Measurements from ENCODE around the gene ABHD12B.
"Not testable (repeated sequence)": the region's sequence is repeated elsewhere in the genome, so short reads cannot be mapped to it uniquely, and the experiment has no call there.

Gene ABHD12B

DNA sequence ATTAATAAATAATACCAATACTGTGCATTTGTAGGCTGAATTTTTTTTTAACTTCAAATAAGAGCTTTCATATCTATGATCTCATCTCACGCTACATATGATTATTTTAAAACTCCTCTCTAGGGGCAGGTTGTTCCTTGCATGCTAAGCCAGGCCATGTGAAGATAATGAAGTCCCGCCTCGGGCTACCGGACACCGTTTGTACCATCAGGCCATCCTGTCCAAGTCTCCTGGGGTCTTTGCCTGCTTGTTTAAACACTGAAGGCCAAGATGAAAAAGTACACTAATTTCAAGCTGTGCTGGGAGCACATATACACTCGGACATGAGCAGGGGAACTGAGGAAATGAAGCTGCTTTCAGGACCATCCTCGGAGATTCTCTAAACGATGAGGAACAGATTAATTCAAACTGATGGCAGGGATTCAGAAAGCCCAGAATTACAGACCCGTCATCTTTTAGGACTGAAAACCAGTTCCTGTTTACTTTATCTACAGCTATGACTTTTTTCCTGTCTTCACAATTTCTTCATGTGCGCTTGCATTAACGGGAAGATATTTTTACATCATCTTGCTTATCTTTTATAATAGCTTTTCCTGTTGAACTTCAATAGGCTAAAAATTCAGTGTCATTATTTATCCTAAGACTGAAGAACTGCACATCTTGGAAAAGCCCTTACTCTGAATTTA is 6.3 kb upstream of the ABHD12B start:
- Histone ChIP-seq H3K9me3 (ENCODE audit: control insufficient read depth, low read depth, low read length) (no peaks in the 10 kb centered on the region), H3K27ac (ENCODE audit: low read length) (no peak overlapping the region), H3K9ac (ENCODE audit: low read length) (no peak overlapping the region)

DNA sequence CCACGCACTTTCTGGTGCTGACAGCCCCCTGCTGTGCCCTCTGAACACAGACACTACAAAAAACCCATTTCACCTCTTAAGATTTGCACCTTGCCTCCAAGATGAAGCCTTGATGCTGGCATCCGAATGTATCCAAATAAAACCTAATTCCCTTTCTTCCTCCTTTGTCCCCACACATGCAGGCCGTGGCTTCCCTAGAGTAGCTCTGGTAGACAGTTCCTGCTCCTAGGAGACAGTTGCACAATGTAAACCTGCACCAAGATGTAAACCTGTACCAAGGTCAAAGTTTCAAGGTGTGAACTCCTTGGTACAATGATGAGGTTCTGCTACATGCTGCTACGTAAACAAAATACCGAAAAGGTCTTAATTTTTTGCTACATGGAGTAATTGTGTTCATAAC is 625 bp upstream of the ABHD12B start:
- peaks cover 44% of the 10 kb centered on the region for H3K27me3 ChIP-seq (ENCODE audit: control insufficient read depth, insufficient read depth, low read length)
- no peak overlapping the region for H3K4me3 ChIP-seq (ENCODE audit: low read length)
- H3K36me3 ChIP-seq (ENCODE audit: control insufficient read depth, low read depth, low read length) = no peaks in the 10 kb centered on the region
- H3K27ac ChIP-seq (ENCODE audit: low read length) = no peak overlapping the region
- no peaks in the 10 kb centered on the region for H3K9me3 ChIP-seq (ENCODE audit: control insufficient read depth, low read depth, low read length)
- H3K9ac ChIP-seq (ENCODE audit: low read length) = no peak overlapping the region
- peaks cover 10% of the 10 kb centered on the region for H3K4me1 ChIP-seq (ENCODE audit: control insufficient read depth, low read depth, low read length)

More for the DNA sequence above, 6.3 kb upstream of the ABHD12B start:
- H3K4me1 ChIP-seq (ENCODE audit: control insufficient read depth, low read depth, low read length) = peaks cover 9% of the 10 kb centered on the region
- no peaks in the 10 kb centered on the region for H3K36me3 ChIP-seq (ENCODE audit: control insufficient read depth, low read depth, low read length)
- peaks cover 4% of the 10 kb centered on the region for H3K27me3 ChIP-seq (ENCODE audit: control insufficient read depth, insufficient read depth, low read length)
- H3K4me3 ChIP-seq (ENCODE audit: low read length) = no peak overlapping the region

DNA sequence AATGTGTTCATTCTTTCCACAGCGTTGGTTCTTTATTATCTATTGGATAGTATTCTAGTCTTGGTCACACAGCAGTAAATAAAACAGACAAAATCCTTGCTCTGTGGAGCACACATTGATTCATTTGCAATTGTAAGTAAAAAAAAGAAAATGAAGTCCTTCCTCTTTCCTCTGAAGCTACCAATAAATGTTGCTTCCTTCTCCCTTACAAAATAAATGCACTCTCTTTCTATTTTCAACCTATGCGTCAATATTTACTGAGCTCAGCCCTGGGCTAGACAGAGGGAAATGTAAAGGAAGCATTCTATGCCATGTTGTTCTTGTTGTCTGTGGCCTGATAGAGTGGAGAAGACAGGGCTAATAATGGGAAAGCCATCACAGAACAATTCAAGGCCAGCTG is 2.9 kb downstream of the ABHD12B start:
- Histone ChIP-seq H3K9me3 (ENCODE audit: control insufficient read depth, low read depth, low read length) (no peaks in the 10 kb centered on the region), H3K27ac (ENCODE audit: low read length) (no peak overlapping the region), H3K4me3 (ENCODE audit: low read length) (no peak overlapping the region), H3K9ac (ENCODE audit: low read length) (no peak overlapping the region), H3K27me3 (ENCODE audit: control insufficient read depth, insufficient read depth, low read length) (peaks cover 44% of the 10 kb centered on the region), H3K36me3 (ENCODE audit: control insufficient read depth, low read depth, low read length) (no peaks in the 10 kb centered on the region), H3K4me1 (ENCODE audit: control insufficient read depth, low read depth, low read length) (peaks cover 10% of the 10 kb centered on the region)

DNA sequence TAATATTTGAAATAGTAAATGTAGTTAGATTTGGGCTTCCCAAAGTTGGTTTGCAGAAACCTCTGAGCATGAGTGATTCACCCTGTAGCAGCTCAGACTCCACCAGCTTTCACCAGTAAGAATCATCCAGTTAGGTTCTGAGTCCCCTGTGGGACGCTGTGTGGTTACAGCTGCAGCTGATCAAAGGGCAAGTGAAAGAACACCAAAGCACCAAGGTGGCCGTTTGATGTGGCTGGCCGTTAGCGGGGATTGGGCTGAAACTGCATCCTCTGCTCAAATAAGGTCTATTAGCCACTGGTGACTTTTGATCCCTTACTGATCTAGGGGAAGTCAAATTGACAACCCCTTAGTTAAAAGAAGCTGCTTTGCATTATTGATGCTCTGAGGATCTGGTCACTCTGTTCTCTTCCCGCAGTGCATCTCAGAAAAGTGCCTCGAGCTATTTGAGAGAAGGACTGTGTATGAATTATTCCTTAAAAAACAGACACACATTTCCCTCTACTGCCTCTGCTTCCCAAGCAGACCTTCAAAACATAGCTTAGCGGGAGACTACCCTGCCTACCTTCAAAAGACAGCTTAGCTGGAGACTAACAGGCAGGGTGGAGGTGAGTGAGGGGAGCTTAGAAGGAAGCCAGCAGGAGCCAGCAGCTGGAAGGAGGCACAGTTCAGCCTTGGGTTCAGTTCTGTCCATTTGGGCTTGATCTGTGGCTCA is 3.7 kb downstream of the ABHD12B start:
- Histone ChIP-seq H3K27me3 (ENCODE audit: control insufficient read depth, insufficient read depth, low read length) (peaks cover 40% of the 10 kb centered on the region), H3K9ac (ENCODE audit: low read length) (no peak overlapping the region)

GRCh38 chr14:50882932-50883826 is 11.3 kb downstream of the ABHD12B start:
- Histone ChIP-seq H3K4me3 (ENCODE audit: low read length) (no peak overlapping the region), H3K4me1 (ENCODE audit: control insufficient read depth, low read depth, low read length) (peaks cover 4% of the 10 kb centered on the region), H3K27ac (ENCODE audit: low read length) (no peak overlapping the region), H3K9ac (ENCODE audit: low read length) (no peak overlapping the region), H3K36me3 (ENCODE audit: control insufficient read depth, low read depth, low read length) (no peaks in the 10 kb centered on the region), H3K27me3 (ENCODE audit: control insufficient read depth, insufficient read depth, low read length) (no peaks in the 10 kb centered on the region), H3K9me3 (ENCODE audit: control insufficient read depth, low read depth, low read length) (no peaks in the 10 kb centered on the region)

More for the DNA sequence above, 3.7 kb downstream of the ABHD12B start:
- Histone ChIP-seq H3K9me3 (ENCODE audit: control insufficient read depth, low read depth, low read length) (no peaks in the 10 kb centered on the region), H3K4me1 (ENCODE audit: control insufficient read depth, low read depth, low read length) (peaks cover 10% of the 10 kb centered on the region), H3K27ac (ENCODE audit: low read length) (no peak overlapping the region), H3K4me3 (ENCODE audit: low read length) (no peak overlapping the region), H3K36me3 (ENCODE audit: control insufficient read depth, low read depth, low read length) (no peaks in the 10 kb centered on the region)

- H3K9me3 ChIP-seq (ENCODE audit: control insufficient read depth, low read depth, low read length) = no peaks in the 10 kb centered on the region
- no peaks in the 10 kb centered on the region for H3K27me3 ChIP-seq (ENCODE audit: control insufficient read depth, insufficient read depth, low read length)
- no peak overlapping the region for H3K27ac ChIP-seq (ENCODE audit: low read length)
- H3K36me3 ChIP-seq (ENCODE audit: control insufficient read depth, low read depth, low read length) = no peaks in the 10 kb centered on the region
- H3K9ac ChIP-seq (ENCODE audit: low read length) = no peak overlapping the region
- H3K4me3 ChIP-seq (ENCODE audit: low read length) = no peak overlapping the region
- peaks cover 4% of the 10 kb centered on the region for H3K4me1 ChIP-seq (ENCODE audit: control insufficient read depth, low read depth, low read length)
These were observed 12.0 kb downstream of the ABHD12B start for GRCh38 chr14:50883827-50884197.

- Histone ChIP-seq H3K27ac (ENCODE audit: low read length) (no peak overlapping the region), H3K27me3 (ENCODE audit: control insufficient read depth, insufficient read depth, low read length) (no peaks in the 10 kb centered on the region), H3K36me3 (ENCODE audit: control insufficient read depth, low read depth, low read length) (no peaks in the 10 kb centered on the region), H3K4me3 (ENCODE audit: low read length) (no peak overlapping the region), H3K9me3 (ENCODE audit: control insufficient read depth, low read depth, low read length) (no peaks in the 10 kb centered on the region), H3K4me1 (ENCODE audit: control insufficient read depth, low read depth, low read length) (peaks cover 4% of the 10 kb centered on the region), H3K9ac (ENCODE audit: low read length) (no peak overlapping the region)
These were observed 15.6 kb downstream of the ABHD12B start for GRCh38 chr14:50887476-50887875.

DNA sequence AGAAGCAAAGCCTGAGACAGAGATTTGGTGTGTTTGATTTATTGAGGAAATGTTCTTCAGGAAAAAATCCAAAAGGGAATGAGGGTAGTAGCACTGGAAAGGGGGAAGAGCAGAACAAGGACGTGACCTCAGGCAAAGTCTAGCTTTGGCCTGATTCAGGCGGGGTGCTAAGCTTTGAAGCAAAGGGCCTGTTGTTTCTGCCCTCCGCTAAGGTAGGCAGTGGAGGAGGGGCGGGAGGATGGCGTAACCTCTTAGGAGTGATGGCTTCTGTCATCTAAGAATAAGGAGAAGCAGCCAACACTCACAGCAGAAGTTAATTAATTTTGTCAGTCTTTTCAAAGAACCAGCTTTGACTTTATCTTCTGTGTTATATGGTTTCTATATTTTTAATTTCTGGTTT is 20.4 kb downstream of the ABHD12B start:
- Histone ChIP-seq H3K9ac (ENCODE audit: low read length) (no peak overlapping the region), H3K4me1 (ENCODE audit: control insufficient read depth, low read depth, low read length) (peaks cover 11% of the 10 kb centered on the region), H3K27ac (ENCODE audit: low read length) (no peak overlapping the region), H3K27me3 (ENCODE audit: control insufficient read depth, insufficient read depth, low read length) (no peaks in the 10 kb centered on the region), H3K4me3 (ENCODE audit: low read length) (no peak overlapping the region), H3K36me3 (ENCODE audit: control insufficient read depth, low read depth, low read length) (no peaks in the 10 kb centered on the region), H3K9me3 (ENCODE audit: control insufficient read depth, low read depth, low read length) (no peaks in the 10 kb centered on the region)

DNA sequence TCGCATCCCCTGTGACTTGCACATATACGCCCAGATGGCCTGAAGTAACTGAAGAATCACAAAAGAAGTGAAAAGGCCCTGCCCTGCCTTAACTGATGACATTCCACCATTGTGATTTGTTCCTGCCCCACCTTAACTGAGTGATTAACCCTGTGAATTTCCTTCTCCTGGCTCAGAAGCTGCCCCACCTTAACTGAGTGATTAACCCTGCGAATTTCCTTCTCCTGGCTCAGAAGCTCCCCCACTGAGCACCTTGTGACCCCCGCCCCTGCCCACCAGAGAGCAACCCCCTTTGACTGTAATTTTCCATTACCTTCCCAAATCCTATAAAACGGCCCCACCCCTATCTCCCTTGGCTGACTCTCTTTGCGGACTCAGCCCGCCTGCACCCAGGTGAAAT is 24.6 kb downstream of the ABHD12B start:
- H3K9me3 ChIP-seq (ENCODE audit: control insufficient read depth, low read depth, low read length); H3K36me3 ChIP-seq (ENCODE audit: control insufficient read depth, low read depth, low read length); H3K9ac ChIP-seq (ENCODE audit: low read length); H3K27ac ChIP-seq (ENCODE audit: low read length); H3K27me3 ChIP-seq (ENCODE audit: control insufficient read depth, insufficient read depth, low read length); H3K4me3 ChIP-seq (ENCODE audit: low read length): not testable (repeated sequence)
- peaks cover 26% of the 10 kb centered on the region for H3K4me1 ChIP-seq (ENCODE audit: control insufficient read depth, low read depth, low read length)

- not testable (repeated sequence) for H3K36me3 ChIP-seq (ENCODE audit: control insufficient read depth, low read depth, low read length); H3K9me3 ChIP-seq (ENCODE audit: control insufficient read depth, low read depth, low read length); H3K9ac ChIP-seq (ENCODE audit: low read length); H3K27ac ChIP-seq (ENCODE audit: low read length); H3K27me3 ChIP-seq (ENCODE audit: control insufficient read depth, insufficient read depth, low read length)
- peak overlapping the region; percentile 10 for H3K4me3 ChIP-seq (ENCODE audit: low read length)
- H3K4me1 ChIP-seq (ENCODE audit: control insufficient read depth, low read depth, low read length) = peaks cover 26% of the 10 kb centered on the region
These were observed 25.2 kb downstream of the ABHD12B start for GRCh38 chr14:50897005-50897404.

DNA sequence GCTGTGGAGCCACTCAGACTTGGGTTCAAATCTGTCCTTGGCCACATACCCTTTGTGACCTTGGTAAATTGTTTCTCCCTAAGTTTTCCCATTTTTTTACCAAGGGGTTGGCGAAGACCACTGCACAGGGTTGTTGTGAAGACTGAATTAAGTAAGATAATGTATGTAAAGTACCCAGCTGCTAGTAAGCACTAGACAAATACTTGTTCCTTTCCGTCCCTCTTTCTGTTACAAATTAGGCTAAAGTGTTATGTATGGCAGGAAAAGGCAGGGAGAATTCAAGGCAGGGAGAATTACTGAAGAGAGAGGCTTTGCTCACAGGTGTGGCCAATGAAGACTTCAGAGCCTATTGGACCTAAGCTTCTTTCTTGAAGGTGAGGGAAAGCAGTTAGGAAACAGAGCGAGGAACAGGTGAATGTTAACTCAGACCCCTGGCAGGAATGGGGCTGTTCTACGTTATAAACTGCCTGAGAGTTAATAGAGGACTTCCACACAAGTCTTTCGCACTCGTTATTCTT is 25.9 kb downstream of the ABHD12B start:
- peak overlapping the region; percentile 10 for H3K4me3 ChIP-seq (ENCODE audit: low read length)
- H3K9ac ChIP-seq (ENCODE audit: low read length) = no peak overlapping the region
- H3K9me3 ChIP-seq (ENCODE audit: control insufficient read depth, low read depth, low read length) = no peaks in the 10 kb centered on the region
- H3K4me1 ChIP-seq (ENCODE audit: control insufficient read depth, low read depth, low read length) = peaks cover 26% of the 10 kb centered on the region
- H3K27me3 ChIP-seq (ENCODE audit: control insufficient read depth, insufficient read depth, low read length) = no peaks in the 10 kb centered on the region
- no peak overlapping the region for H3K27ac ChIP-seq (ENCODE audit: low read length)
- H3K36me3 ChIP-seq (ENCODE audit: control insufficient read depth, low read depth, low read length) = no peaks in the 10 kb centered on the region

Measured in iPS-18a (cell line).